NT2/D1 (cell line): ENCODE data around the gene NOTCH3.

Experiments
- SUZ12 ChIP-seq: IDR thresholded peaks from 2 replicates; pipeline ENCODE4 v1.6.1; 2011; ENCODE audit not compliant: insufficient read length, insufficient read depth; ENCODE audit errors: extremely low read depth
- YY1 ChIP-seq: IDR thresholded peaks from 2 replicates; pipeline ENCODE4 v1.6.1; 2011; ENCODE audit not compliant: insufficient read length, insufficient read depth
- ZNF274 ChIP-seq: IDR thresholded peaks from 2 replicates; pipeline ENCODE4 v1.6.1; 2011; ENCODE audit warnings: mild to moderate bottlenecking, low read depth, low read length

- no peak for TF ChIP-seq YY1
- TF ChIP-seq SUZ12, result no peak
- no peak for TF ChIP-seq ZNF274
These were observed 62.4 kb downstream of the NOTCH3 start for GRCh38 chr19:15138427-15138826.
